Parietal lobe (tissue), 2 donors: ENCODE measurements around the gene SPRR2F. TPM values are rescaled to one million over a fixed set of nuclear protein-coding genes. Genes with fewer than 3 reads are reported as not detected.

Experiments
- small RNA-seq: library from RNA; depleted of rRNA; stranded (forward); fragments of <200 nt; gene quantifications from one replicate; pipeline ENCODE3, GENCODE V24; 2014; ENCODE audit warnings: low replicate concordance
- total RNA-seq: library from RNA; depleted of rRNA; stranded (reverse); fragments of >200 nt; gene quantifications from one replicate; pipeline ENCODE4 v1.2.3, GENCODE V29; 2014

Gene SPRR2F
- total RNA-seq = not detected

GRCh38 chr1:153113416-153113815, at the start of gene SPRR2F:
Gene SPRR2F (minus strand): TSS chr1:153113516. CDS start chr1:153112733, 783 bp downstream.

GRCh38 chr1:153150846-153151245, 37.5 kb upstream of the SPRR2F start, which contains the start of gene SPRR2G:
Gene SPRR2G (minus strand): TSS chr1:153150890. CDS start chr1:153150110, 780 bp downstream.

GRCh38 chr1:153094426-153094825, 18.9 kb downstream of the SPRR2F start, which contains the start of gene SPRR2E:
Gene SPRR2E (minus strand): TSS chr1:153094526. CDS start chr1:153093751, 775 bp downstream.

GRCh38 chr1:153071511-153071910, 41.8 kb downstream of the SPRR2F start, which contains the start of gene SPRR2B:
Gene SPRR2B (minus strand): TSS chr1:153071611. CDS start chr1:153070839, 772 bp downstream.

Small RNA genes within 50 kb of the gene (small RNA-seq; reads per million reads assigned to genes)
- not detected for gene SPRR2C

Other genes with a start within 250 kb of the SPRR2F start
- gene SMCP, start 235.2 kb downstream of the SPRR2F start, total RNA-seq = not detected
- not detected for gene IVL, start 205.0 kb downstream of the SPRR2F start, total RNA-seq
- not detected for gene SPRR5, start 166.3 kb downstream of the SPRR2F start, total RNA-seq
- gene SPRR4, start 142.9 kb downstream of the SPRR2F start, total RNA-seq = not detected
- gene SPRR1A, start 129.4 kb downstream of the SPRR2F start, total RNA-seq = not detected
- not detected for gene SPRR3, start 111.8 kb downstream of the SPRR2F start, total RNA-seq
- gene SPRR1B, start 82.3 kb downstream of the SPRR2F start, total RNA-seq = not detected
- not detected for gene SPRR2D, start 72.4 kb downstream of the SPRR2F start, total RNA-seq
- gene SPRR2A, start 56.0 kb downstream of the SPRR2F start, total RNA-seq = not detected
- gene SPRR2B, start 41.9 kb downstream of the SPRR2F start, total RNA-seq = not detected
- not detected for gene SPRR2E, start 19.0 kb downstream of the SPRR2F start, total RNA-seq
- not detected for gene SPRR2G, start 37.4 kb upstream of the SPRR2F start, total RNA-seq
- gene LELP1, start 89.9 kb upstream of the SPRR2F start, total RNA-seq = not detected
- not detected for gene PRR9, start 104.1 kb upstream of the SPRR2F start, total RNA-seq
- not detected for gene LORICRIN, start 146.2 kb upstream of the SPRR2F start, total RNA-seq
- gene PGLYRP3, start 199.4 kb upstream of the SPRR2F start, total RNA-seq = not detected
- not detected for gene PGLYRP4, start 235.3 kb upstream of the SPRR2F start, total RNA-seq
- gene S100A9, start 244.3 kb upstream of the SPRR2F start, total RNA-seq = 9.1 TPM